CD4-positive, alpha-beta T cell treated with Interleukin-17A for 1 hour (primary cell): Measurements from ENCODE around the gene NFYC.

Source experiments
- DNase-seq: peaks from one replicate; pipeline ENCODE4 v3.0.0-alpha.2; 2020

Gene NFYC

GRCh38 chr1:40783001-40783905 lies 91.7 kb downstream of the NFYC start, which contains the start of gene KCNQ4:
KCNQ4 (plus strand) TSS chr1:40783787; CDS start chr1:40784094, 307 bp downstream.
- DNase-seq = no peak

- no peak for DNase-seq
These were observed 92.8 kb downstream of the NFYC start for GRCh38 chr1:40784141-40784770.

DNA sequence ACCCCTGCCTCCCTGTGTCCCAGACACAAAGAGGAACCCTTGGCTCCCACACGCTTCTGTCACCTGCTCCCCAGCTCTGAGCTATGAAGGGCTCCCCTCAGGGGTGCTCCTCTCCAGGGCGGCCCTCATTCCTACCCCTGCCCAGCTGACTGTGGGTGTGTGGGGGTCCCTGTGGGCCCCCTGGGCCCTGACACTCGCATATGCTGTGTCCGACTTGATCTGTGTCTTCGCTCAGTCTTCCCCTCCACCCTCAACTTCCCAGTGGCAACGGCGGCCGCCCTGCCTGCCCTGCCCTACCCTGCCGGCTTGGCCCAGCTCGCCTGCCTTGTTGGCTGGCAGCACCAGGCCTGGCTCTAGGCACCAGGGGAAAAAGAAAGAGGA lies 93.3 kb downstream of the NFYC start:
- DNase-seq = no peak

DNA sequence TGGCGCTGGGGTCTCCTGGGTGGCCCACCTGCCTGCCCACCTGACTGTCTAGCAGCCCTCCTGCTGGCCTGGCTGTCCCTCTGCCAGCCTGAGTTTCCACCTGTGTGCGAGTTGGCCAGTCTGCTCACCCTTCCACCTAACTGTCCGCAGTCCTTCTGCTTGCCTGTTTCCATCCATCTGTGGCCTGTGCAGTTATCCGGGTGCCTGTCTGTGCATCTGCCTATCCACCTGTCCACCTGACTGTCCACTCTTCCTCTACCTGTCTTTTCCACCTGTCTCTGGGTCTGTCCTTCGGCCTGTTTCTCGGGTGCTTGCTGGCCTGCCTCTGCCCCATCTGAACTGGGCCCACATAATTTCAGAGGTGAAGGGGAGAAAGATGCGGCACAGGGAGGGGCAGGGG lies 93.9 kb downstream of the NFYC start:
- DNase-seq = no peak

DNA sequence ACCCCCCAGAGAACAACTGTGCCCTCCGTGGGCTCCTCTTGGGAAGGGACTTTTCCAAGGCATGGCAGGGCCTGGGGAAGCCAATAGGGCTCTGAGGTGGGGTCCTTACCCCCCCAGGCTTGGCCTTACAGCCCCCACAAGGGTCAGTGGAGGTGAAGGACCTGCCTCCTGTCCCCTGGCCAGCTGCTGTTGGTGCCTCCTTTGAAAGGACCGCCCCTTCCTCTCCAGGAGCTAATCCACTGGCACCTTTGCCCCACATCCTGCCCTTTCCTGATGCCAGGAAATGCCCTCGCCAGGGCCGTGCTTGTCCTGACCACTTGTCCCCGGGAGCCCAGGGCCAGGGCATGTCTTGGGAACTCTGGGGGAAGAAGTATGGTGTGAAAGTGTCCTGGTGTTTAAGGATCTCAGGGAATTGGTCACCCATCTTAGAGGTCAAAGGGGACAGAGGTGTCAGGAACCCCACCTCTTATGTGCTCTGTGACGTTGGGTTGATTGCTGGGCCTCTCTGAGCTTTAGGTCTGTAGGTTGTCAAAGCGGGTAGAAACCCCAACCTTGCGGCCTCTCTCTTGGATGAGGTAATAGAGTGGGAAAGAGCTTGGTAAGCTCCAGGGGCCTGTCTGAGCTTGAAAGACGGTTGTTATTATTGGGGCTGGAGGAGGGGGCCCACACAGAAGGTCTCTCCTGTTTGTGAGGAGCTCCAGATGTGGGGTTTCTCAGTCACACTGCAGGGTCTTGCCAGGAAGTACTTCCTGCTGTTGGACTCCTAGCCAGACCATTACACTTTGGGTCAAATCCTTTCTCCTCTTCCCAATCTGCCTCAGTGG lies 94.9 kb downstream of the NFYC start:
- no peak for DNase-seq

DNA sequence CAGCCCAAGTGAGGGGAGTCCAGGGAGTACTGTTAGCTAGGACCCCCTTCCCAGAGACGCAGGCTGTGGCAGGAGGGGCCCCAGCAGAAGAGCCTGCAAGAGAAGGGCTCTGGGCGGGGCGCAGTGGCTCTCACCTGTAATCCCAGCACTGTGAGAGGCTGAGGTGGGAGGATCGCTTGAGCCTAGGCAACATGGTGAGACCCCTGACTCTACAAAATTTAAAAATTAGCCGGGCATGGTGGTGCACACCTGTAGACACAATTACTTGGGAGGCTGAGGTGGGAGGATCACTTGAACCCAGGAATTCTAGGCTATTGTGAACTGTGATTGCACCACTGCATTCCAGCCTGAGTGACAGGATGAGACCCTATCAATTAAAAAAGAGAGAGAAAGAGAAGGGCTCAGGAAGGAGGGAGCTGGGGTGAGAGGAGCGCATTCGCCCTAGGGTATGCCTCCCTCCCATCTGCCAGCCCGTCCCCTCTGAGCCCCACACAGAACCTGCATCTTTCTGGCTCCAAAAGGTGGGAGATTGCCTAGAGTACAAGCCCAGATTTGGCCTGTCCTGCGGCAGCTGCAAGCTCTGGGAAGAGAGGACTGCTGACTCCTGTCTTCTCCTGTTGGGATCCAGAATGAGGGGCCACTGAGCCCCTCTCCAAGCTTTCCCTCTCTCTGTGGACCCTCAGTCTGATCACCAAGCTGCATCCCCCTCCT lies 95.6 kb downstream of the NFYC start:
- no peak for DNase-seq

DNA sequence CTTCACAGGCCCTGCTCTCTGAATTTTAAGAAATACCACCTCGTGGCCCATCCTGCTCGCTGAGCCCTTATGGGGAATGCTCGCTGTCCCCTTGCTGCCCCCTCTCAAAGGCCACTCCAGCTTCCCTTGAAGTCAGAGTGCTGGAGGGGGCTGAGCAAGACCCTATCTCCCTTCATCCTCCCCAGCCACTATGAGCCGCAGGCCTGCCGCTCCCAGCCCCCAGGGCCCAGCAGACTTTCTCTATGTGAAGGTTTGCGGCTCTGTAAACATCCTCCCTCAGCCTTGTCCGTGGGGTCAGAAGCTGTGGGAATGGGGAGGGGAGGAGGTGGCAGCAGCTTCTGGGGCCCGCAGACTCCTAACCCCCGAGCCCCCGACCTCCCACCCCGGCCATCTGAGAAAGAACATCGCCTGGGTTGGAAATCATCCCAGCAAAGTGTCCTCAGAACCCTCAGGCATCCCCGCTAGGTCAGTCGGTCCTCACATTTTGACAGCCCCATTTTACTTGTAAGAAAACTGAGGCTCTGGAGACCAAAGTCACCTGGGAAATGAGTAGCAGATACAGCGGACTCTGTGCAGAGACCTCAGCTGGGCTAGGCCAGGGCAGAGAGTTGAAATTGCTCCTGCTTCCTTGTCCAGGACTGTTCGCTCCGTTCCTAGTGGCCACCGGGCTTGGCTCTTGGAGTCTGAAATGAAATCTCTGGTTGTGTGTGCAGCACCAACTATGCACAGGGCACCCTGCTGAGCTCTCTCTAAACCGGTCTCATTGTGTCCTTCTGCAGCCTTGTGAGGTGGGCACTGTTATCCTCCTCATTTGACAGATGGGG lies 96.4 kb downstream of the NFYC start:
- no peak for DNase-seq

GRCh38 chr1:40788561-40789341 lies 97.2 kb downstream of the NFYC start:
- no peak for DNase-seq

DNA sequence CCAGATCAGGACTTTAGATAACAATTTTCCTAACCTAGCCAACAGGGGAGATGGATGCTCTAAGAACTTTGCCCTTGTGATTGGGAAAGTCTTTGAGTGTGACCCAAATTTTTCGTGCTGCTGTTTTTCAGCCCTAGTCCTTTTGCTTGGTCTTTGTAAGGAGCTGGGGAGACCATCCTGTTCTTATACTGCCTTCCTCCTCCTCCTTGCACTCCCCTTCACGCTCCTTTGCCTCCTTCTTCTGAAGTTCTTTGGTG lies 97.8 kb downstream of the NFYC start:
- DNase-seq = no peak

GRCh38 chr1:40789661-40790430 lies 98.3 kb downstream of the NFYC start:
- no peak for DNase-seq

- no peak for DNase-seq
These were observed 100.5 kb downstream of the NFYC start for GRCh38 chr1:40792036-40792435.

DNA sequence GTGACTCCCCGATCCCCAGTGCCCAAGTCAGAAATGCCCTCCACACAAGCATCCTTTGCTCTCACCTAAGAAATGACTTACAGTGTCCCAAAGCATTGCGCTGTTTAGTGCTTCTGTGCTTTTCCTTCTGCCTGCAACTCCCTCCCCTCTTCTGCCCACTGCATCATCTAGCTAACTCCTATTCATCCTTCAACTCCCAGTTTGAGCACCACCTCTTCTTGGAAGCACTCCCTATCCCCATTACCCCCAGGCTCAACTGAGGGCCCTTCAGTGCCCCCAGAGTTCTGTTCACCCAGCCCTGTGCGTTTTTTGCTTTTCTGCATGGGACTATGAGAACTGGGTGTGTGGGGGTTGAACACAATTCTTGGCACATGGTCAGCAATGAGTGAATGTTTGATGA lies 102.1 kb downstream of the NFYC start:
- no peak for DNase-seq

- no peak for DNase-seq
These were observed 102.5 kb downstream of the NFYC start for GRCh38 chr1:40794048-40794447.

- DNase-seq = no peak
These were observed 103.6 kb downstream of the NFYC start for GRCh38 chr1:40794974-40795715.

DNA sequence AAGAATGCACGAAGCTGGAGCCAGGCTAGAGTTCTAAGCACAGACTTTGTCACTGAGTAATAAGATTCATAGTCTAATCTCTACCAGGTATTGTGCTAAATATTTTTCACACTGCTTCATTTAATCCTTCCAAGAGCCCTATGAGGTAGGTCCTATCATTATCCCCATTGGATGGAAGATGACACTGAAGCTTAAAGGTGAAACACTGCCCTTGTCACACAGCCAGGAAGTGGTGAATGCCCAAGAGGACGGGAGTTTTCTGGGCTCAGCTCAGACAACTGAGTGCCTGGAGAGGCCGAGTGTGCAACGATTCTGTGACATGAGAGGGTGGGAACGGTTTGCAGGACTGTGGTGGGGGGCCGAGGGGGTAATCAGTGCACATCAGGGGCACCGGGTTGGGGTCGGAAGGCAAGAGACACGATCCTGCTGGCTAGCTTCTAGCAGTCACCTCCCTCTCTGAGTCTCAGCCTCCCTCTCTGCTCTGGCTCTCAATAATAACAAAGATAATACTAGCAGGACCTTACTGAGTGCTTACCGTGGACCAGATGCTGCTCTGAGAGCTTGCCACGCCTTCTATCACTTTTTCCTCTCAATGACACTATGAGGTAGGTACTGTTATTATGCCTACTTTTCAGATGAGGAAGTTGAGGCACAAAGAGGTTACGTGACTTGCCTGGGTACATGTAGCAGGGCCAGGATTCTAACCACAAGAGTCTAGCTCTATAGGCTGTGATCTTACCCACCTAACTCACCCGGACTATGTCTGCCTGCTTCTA lies 104.5 kb downstream of the NFYC start:
- DNase-seq = no peak

GRCh38 chr1:40796939-40797667 lies 105.6 kb downstream of the NFYC start:
- DNase-seq = no peak

DNA sequence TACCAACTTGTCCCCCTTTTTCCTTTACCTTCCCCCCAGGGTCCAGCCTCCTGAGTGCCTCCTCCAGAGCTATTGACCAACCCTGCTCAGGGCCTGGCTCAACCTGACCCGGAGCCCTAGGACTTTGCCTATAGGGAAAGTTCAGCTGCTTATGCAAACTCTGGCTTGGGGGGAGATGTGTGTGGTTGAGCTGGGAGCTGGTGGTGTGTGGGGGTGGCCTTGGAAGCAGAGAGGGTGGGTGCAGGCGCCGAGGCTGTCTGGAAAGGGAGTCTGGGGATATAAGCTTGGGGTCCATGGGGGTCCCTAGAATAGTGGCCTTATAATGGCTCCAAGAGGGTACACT lies 106.1 kb downstream of the NFYC start:
- no peak for DNase-seq
